Neural crest cell (in vitro differentiated cells): ENCODE data around the gene GRB2. TPM values are rescaled to one million over a fixed set of nuclear protein-coding genes. Genes with fewer than 3 reads are reported as not detected.

Experiments
- DNase-seq: peaks from one replicate; pipeline ENCODE4 v3.0.0; 2021; ENCODE audit warnings: low read depth, mixed read lengths, low spot score
- H3K27ac Mint-ChIP-seq: one replicate; pipeline ENCODE4 v1.8.0; 2021; ENCODE audit warnings: mild to moderate bottlenecking, mixed read lengths; ENCODE audit not compliant: unreplicated experiment
- H3K27me3 Mint-ChIP-seq: 2 replicates; pipeline ENCODE4 v1.8.0; 2021; ENCODE audit warnings: low read depth, mild to moderate bottlenecking, mixed read lengths
- H3K36me3 Mint-ChIP-seq: 2 replicates; pipeline ENCODE4 v1.8.0; 2021; ENCODE audit warnings: low read depth, mild to moderate bottlenecking, mixed read lengths
- H3K4me1 Mint-ChIP-seq: 2 replicates; pipeline ENCODE4 v1.8.0; 2021; ENCODE audit warnings: mixed read lengths
- H3K4me3 Mint-ChIP-seq: one replicate; pipeline ENCODE4 v1.8.0; 2021; ENCODE audit warnings: mild to moderate bottlenecking, mixed read lengths
- H3K9me3 Mint-ChIP-seq: 2 replicates; pipeline ENCODE4 v1.8.0; 2021; ENCODE audit warnings: mixed read lengths
- total RNA-seq: library from RNA; stranded (reverse); gene quantifications from 2 replicates; pipeline ENCODE4 v1.2.1, GENCODE V29; 2021
- TF ChIP-seq, protein P1 (sequence below): fragments of 200-600 bp; sonication (generic); conservative IDR thresholded peaks from 2 replicates; pipeline ENCODE4 v1.5.0; 2021; ENCODE audit warnings: antibody characterized with exemption, mild to moderate bottlenecking

GRB2 gene
- total RNA-seq, 1 donor from 2014 or later = 79.4 TPM

DNA sequence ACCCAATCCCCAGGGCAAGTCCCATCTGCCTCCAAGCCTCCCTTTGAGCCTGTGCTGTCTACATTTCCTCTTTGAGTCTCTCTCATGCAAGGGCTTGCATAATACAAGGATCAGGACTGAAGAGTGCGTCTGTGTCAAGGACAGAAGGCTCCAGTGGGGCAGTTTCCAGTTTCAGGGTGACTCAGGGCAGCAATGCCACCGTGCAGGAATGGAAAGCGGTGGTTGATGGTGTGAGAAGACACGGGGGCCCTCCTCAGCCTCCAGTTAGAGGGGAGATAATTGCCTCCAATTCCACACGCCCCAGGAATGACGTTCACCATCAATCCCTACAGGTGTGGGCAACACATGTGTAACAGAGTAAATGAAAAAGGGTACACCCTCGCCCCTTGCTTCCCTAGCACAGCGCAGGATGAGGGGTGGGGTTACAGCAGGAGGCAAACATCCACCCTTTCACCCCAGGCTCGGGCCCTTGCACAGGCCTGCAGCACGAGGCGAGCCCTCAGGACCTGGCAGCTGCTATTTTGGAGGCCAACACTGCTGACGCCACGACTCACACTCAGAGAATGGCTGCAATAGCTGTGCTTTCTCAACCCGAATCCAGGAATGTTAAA lies 91.4 kb downstream of the GRB2 start:
- Mint-ChIP-seq H3K9me3 (no peaks in the 10 kb centered on the region), H3K27me3 (no peaks in the 10 kb centered on the region), H3K4me1 (peaks cover 4% of the 10 kb centered on the region), H3K36me3 (no peaks in the 10 kb centered on the region), H3K4me3 (no peak overlapping the region), H3K27ac (peak overlapping the region; percentile 25)
- TF ChIP-seq, protein P1, sequence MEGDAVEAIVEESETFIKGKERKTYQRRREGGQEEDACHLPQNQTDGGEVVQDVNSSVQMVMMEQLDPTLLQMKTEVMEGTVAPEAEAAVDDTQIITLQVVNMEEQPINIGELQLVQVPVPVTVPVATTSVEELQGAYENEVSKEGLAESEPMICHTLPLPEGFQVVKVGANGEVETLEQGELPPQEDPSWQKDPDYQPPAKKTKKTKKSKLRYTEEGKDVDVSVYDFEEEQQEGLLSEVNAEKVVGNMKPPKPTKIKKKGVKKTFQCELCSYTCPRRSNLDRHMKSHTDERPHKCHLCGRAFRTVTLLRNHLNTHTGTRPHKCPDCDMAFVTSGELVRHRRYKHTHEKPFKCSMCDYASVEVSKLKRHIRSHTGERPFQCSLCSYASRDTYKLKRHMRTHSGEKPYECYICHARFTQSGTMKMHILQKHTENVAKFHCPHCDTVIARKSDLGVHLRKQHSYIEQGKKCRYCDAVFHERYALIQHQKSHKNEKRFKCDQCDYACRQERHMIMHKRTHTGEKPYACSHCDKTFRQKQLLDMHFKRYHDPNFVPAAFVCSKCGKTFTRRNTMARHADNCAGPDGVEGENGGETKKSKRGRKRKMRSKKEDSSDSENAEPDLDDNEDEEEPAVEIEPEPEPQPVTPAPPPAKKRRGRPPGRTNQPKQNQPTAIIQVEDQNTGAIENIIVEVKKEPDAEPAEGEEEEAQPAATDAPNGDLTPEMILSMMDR = no peak
- DNase-seq = no peak

GRCh38 chr17:75308732-75309629 lies 96.5 kb downstream of the GRB2 start:
- peaks cover 9% of the 10 kb centered on the region for H3K4me1 Mint-ChIP-seq
- no peaks in the 10 kb centered on the region for H3K36me3 Mint-ChIP-seq
- TF ChIP-seq, protein P1 = no peak
- H3K9me3 Mint-ChIP-seq = no peaks in the 10 kb centered on the region
- peak overlapping the region; percentile 62 for H3K27ac Mint-ChIP-seq
- H3K4me3 Mint-ChIP-seq = no peak overlapping the region
- no peaks in the 10 kb centered on the region for H3K27me3 Mint-ChIP-seq
- no peak for DNase-seq

DNA sequence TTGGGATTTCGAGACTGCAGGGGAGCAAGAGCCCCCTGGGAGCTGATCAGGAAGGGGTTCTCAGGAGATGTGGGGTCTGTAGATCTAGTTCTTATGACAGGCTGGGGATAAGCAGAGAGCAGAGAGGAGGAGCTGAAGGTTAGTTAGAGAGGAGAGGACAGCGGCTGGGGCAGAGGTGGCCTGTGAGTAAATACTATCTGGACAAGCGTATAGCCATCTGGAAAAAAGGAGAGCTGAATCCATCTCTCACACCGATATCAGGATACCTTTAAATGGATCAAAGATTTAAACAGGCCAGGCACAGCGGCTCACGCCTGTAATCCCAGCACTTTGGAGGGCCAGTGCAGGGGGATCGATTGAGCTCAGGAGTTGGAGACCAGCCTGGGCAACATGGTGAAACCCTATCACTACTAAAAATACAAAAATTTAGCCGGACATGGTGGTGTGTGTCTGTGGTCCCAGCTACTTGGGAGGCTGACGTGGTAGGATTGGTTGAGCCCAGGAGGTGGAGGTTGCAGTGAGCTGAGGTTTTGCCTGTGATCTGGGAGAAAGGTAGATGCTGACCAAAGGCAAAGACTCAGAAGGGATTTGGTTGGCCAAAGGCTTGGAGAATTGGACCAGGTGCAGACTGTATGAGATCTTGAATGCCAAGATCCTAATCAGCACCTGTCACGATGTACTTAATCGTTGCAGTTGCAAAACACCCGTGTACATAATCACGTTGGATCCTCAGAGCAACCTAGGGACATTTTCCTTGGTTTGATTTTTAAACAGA lies 97.3 kb downstream of the GRB2 start:
- H3K27me3 Mint-ChIP-seq = no peaks in the 10 kb centered on the region
- no peaks in the 10 kb centered on the region for H3K36me3 Mint-ChIP-seq
- TF ChIP-seq, protein P1 = no peak
- peaks cover 9% of the 10 kb centered on the region for H3K4me1 Mint-ChIP-seq
- DNase-seq = no peak
- peak overlapping the region; percentile 62 for H3K27ac Mint-ChIP-seq
- no peaks in the 10 kb centered on the region for H3K9me3 Mint-ChIP-seq
- H3K4me3 Mint-ChIP-seq = no peak overlapping the region

GRCh38 chr17:75301502-75302206 lies 103.8 kb downstream of the GRB2 start:
- DNase-seq = no peak
- Mint-ChIP-seq H3K27me3 (no peaks in the 10 kb centered on the region), H3K4me1 (no peaks in the 10 kb centered on the region), H3K9me3 (no peaks in the 10 kb centered on the region), H3K27ac (no peak overlapping the region), H3K36me3 (no peaks in the 10 kb centered on the region), H3K4me3 (no peak overlapping the region)
- TF ChIP-seq, protein P1 = no peak

GRCh38 chr17:75301049-75301448 lies 104.4 kb downstream of the GRB2 start:
- no peak for DNase-seq
- H3K27me3 Mint-ChIP-seq = no peaks in the 10 kb centered on the region
- no peaks in the 10 kb centered on the region for H3K9me3 Mint-ChIP-seq
- TF ChIP-seq, protein P1 = no peak
- no peaks in the 10 kb centered on the region for H3K4me1 Mint-ChIP-seq
- no peaks in the 10 kb centered on the region for H3K36me3 Mint-ChIP-seq
- H3K27ac Mint-ChIP-seq = peak overlapping the region; percentile 43
- H3K4me3 Mint-ChIP-seq = no peak overlapping the region
